Measurements from ENCODE around the gene DPH2. TPM values are rescaled to one million over a fixed set of nuclear protein-coding genes. Genes with fewer than 3 reads are reported as not detected.

The DPH2 gene
- total RNA-seq, 4 donors from 2014 or later: 27.8 to 64.4 (median 39.8) TPM

- TF ChIP-seq EP300 (IDR thresholded peaks at IDR 0.05) (no peak), POLR2A (IDR thresholded peaks at IDR 0.05) (no peak), POLR2AphosphoS5 (IDR thresholded peaks at IDR 0.05) (no peak)
- TF ChIP-seq, protein P1, sequence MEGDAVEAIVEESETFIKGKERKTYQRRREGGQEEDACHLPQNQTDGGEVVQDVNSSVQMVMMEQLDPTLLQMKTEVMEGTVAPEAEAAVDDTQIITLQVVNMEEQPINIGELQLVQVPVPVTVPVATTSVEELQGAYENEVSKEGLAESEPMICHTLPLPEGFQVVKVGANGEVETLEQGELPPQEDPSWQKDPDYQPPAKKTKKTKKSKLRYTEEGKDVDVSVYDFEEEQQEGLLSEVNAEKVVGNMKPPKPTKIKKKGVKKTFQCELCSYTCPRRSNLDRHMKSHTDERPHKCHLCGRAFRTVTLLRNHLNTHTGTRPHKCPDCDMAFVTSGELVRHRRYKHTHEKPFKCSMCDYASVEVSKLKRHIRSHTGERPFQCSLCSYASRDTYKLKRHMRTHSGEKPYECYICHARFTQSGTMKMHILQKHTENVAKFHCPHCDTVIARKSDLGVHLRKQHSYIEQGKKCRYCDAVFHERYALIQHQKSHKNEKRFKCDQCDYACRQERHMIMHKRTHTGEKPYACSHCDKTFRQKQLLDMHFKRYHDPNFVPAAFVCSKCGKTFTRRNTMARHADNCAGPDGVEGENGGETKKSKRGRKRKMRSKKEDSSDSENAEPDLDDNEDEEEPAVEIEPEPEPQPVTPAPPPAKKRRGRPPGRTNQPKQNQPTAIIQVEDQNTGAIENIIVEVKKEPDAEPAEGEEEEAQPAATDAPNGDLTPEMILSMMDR (IDR thresholded peaks at IDR 0.05): no peak
- 69% methylated on average over 1 of the region's 13 CpGs for WGBS
Observed at GRCh38 chr1:44012941-44013609, 43.3 kb downstream of the DPH2 start.

DNA sequence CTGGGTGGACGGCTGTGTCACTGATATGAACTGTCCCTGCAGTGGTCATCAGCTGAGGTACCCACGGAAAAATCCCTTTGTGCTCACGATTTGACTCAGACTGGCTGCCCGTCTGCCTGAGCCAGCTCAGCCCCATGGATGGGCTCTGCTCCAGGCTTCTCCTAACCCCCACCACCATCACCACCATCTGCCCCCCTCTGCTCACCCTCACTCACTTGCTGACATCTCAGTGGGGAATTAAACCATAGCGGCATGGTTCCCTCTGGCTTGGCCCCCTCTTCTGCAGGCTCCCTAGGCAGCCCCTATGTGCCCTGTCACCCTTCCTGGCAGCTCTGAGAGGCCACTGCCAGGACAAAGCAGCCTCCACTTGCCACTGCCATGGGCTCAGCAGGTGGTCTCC lies 44.1 kb downstream of the DPH2 start:
- Histone ChIP-seq H3K27ac (no peak overlapping the region), H3K9me3 (no peaks in the 10 kb centered on the region), H3K27me3 (no peaks in the 10 kb centered on the region), H3K4me3 (no peak overlapping the region), H3K4me1 (peaks cover 28% of the 10 kb centered on the region), H3K36me3 (peaks cover 15% of the 10 kb centered on the region)
- TF ChIP-seq POLR2AphosphoS5 (IDR thresholded peaks at IDR 0.05): no peak
- no peak for TF ChIP-seq POLR2A (IDR thresholded peaks at IDR 0.05)
- TF ChIP-seq, protein P1 (IDR thresholded peaks at IDR 0.05): no peak
- TF ChIP-seq EP300 (IDR thresholded peaks at IDR 0.05): no peak
- WGBS: 67% methylated on average over 5 of the region's 5 CpGs
- DNase-seq (ENCODE audit: low spot score in 2 of 2): no peak

More at GRCh38 chr1:44012941-44013609, 43.3 kb downstream of the DPH2 start:
- DNase-seq (ENCODE audit: low spot score in 2 of 2): no peak
- no peak overlapping the region for H3K27ac ChIP-seq
- H3K9me3 ChIP-seq: no peaks in the 10 kb centered on the region
- H3K27me3 ChIP-seq: no peaks in the 10 kb centered on the region
- peaks cover 28% of the 10 kb centered on the region for H3K4me1 ChIP-seq
- no peak overlapping the region for H3K4me3 ChIP-seq
- H3K36me3 ChIP-seq: peaks cover 14% of the 10 kb centered on the region

- no peaks in the 10 kb centered on the region for H3K9me3 ChIP-seq
- no peak overlapping the region for H3K4me3 ChIP-seq
- 77% methylated on average over 8 of the region's 8 CpGs for WGBS
- H3K4me1 ChIP-seq: peaks cover 29% of the 10 kb centered on the region
- TF ChIP-seq, protein P1 (IDR thresholded peaks at IDR 0.05): no peak
- TF ChIP-seq POLR2AphosphoS5 (IDR thresholded peaks at IDR 0.05) (no peak), POLR2A (IDR thresholded peaks at IDR 0.05) (no peak), EP300 (IDR thresholded peaks at IDR 0.05) (no peak)
- H3K27me3 ChIP-seq: no peaks in the 10 kb centered on the region
- no peak overlapping the region for H3K27ac ChIP-seq
- no peak for DNase-seq (ENCODE audit: low spot score in 2 of 2)
- H3K36me3 ChIP-seq: peaks cover 14% of the 10 kb centered on the region
Observed at GRCh38 chr1:44014365-44015104, 44.7 kb downstream of the DPH2 start.

GRCh38 chr1:44015206-44015605 lies 45.4 kb downstream of the DPH2 start:
- H3K27me3 ChIP-seq: no peaks in the 10 kb centered on the region
- H3K4me3 ChIP-seq: no peak overlapping the region
- TF ChIP-seq POLR2A (IDR thresholded peaks at IDR 0.05) (no peak), POLR2AphosphoS5 (IDR thresholded peaks at IDR 0.05) (no peak), EP300 (IDR thresholded peaks at IDR 0.05) (no peak)
- TF ChIP-seq, protein P1 (IDR thresholded peaks at IDR 0.05): no peak
- peaks cover 35% of the 10 kb centered on the region for H3K4me1 ChIP-seq
- 55% methylated on average over 3 of the region's 3 CpGs for WGBS
- no peaks in the 10 kb centered on the region for H3K9me3 ChIP-seq
- H3K27ac ChIP-seq: no peak overlapping the region
- peaks cover 8% of the 10 kb centered on the region for H3K36me3 ChIP-seq
- DNase-seq (ENCODE audit: low spot score in 2 of 2): no peak
